Colonic mucosa (tissue), 4 donors: ENCODE results near the gene PRKCG. TPM values are rescaled to one million over a fixed set of nuclear protein-coding genes. Genes with fewer than 3 reads are reported as not detected.

Source experiments
- DNase-seq: peaks from one replicate; pipeline ENCODE4 v3.0.0-alpha.2; 2020
- H3K27ac ChIP-seq: fragments of 200-600 bp; one replicate; pipeline ENCODE4 v1.8.0; 2021
- H3K27me3 ChIP-seq: fragments of 200-600 bp; one replicate; pipeline ENCODE4 v1.8.0; 2021
- H3K36me3 ChIP-seq: fragments of 200-600 bp; one replicate; pipeline ENCODE4 v1.8.0; 2021
- H3K4me1 ChIP-seq: fragments of 200-600 bp; one replicate; pipeline ENCODE4 v1.8.0; 2021; ENCODE audit warnings: mild to moderate bottlenecking
- H3K4me3 ChIP-seq: fragments of 200-600 bp; one replicate; pipeline ENCODE4 v1.8.0; 2021
- H3K9ac ChIP-seq, 2 donors: one replicate each; pipeline ENCODE4 v1.7.0; 2013; ENCODE audit warnings: control low read depth in 2 of 2, low read depth in 2 of 2, low read length in 2 of 2
- H3K9me3 ChIP-seq: fragments of 200-600 bp; one replicate; pipeline ENCODE4 v1.8.0; 2021
- CTCF ChIP-seq: fragments of 200-600 bp; IDR thresholded peaks from one replicate; pipeline ENCODE4 v1.8.0; 2022; ENCODE audit warnings: antibody characterized with exemption, mild to moderate bottlenecking
- intact Hi-C: fragments of 100-400 bp; cut with DNase I; formaldehyde crosslinking; loops from one replicate; pipeline ENCODE4 v1.14.1; 2022
- total RNA-seq, 2 donors: library from RNA; stranded (reverse); fragmentation: NEBNext Ultra II Directional in 1 of 2; extraction: Animal tissue kit (Norgen Biotek cat#: 25700) in 1 of 2; gene quantifications; one replicate each; pipeline ENCODE4 v1.2.1, GENCODE V29; 2021
- donor health status: healthy.
- donor health status: DM: no; HTN: no; CAD: no.
- donor health status: DM: no; HTN: no; CAD: no.

PRKCG gene
- total RNA-seq, 2 donors from 2014 or later, result 0.08 to 0.22 TPM

DNA sequence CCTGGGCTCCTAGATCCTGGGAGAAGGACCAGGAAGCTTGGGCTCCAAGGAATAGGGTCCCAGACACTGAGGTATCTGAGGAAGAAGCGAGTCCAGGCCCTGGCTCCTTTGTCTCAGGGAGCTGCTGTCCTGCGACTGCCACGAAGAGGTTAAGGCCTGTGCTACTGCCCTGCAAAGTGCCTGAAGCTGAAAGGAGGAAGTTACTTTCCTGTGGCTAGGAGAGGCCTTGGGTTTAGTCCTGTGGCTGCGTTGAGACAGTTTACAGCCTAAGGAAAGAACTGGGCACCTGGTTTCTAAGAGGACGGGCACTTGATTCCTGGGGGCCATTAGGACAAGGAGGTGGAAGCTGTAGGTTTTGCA, 11.5 kb upstream of the PRKCG start:
- peak; percentile 70 for DNase-seq
- Histone ChIP-seq H3K4me3 (peak overlapping the region; percentile 26), H3K27ac (peak overlapping the region; percentile 67), H3K27me3 (no peaks in the 10 kb centered on the region), H3K9ac (peak overlapping the region; percentile 26 to 75), H3K4me1 (peaks cover 7% of the 10 kb centered on the region), H3K36me3 (peaks cover 6% of the 10 kb centered on the region), H3K9me3 (no peaks in the 10 kb centered on the region)
- no peak for TF ChIP-seq CTCF
- intact Hi-C loops, result no loop called here

GRCh38 chr19:53871454-53871853, 10.5 kb upstream of the PRKCG start:
- peaks cover 6% of the 10 kb centered on the region for H3K36me3 ChIP-seq
- no peak overlapping the region for H3K27ac ChIP-seq
- H3K9me3 ChIP-seq, result no peaks in the 10 kb centered on the region
- peaks cover 7% of the 10 kb centered on the region for H3K4me1 ChIP-seq
- no peak for TF ChIP-seq CTCF
- H3K4me3 ChIP-seq, result peak overlapping the region; percentile 26
- intact Hi-C loops, result no loop called here
- peak overlapping the region in 1 of 2 donors; percentile 43 for H3K9ac ChIP-seq
- no peak for DNase-seq
- no peaks in the 10 kb centered on the region for H3K27me3 ChIP-seq

GRCh38 chr19:53872762-53873161, 9.2 kb upstream of the PRKCG start:
- H3K4me3 ChIP-seq, result no peak overlapping the region
- no peak for DNase-seq
- H3K36me3 ChIP-seq, result peaks cover 6% of the 10 kb centered on the region
- no peaks in the 10 kb centered on the region for H3K27me3 ChIP-seq
- no peaks in the 10 kb centered on the region for H3K9me3 ChIP-seq
- H3K27ac ChIP-seq, result no peak overlapping the region
- H3K9ac ChIP-seq, result no peak overlapping the region
- no peak for TF ChIP-seq CTCF
- intact Hi-C loops, result no loop called here
- H3K4me1 ChIP-seq, result peaks cover 7% of the 10 kb centered on the region

DNA sequence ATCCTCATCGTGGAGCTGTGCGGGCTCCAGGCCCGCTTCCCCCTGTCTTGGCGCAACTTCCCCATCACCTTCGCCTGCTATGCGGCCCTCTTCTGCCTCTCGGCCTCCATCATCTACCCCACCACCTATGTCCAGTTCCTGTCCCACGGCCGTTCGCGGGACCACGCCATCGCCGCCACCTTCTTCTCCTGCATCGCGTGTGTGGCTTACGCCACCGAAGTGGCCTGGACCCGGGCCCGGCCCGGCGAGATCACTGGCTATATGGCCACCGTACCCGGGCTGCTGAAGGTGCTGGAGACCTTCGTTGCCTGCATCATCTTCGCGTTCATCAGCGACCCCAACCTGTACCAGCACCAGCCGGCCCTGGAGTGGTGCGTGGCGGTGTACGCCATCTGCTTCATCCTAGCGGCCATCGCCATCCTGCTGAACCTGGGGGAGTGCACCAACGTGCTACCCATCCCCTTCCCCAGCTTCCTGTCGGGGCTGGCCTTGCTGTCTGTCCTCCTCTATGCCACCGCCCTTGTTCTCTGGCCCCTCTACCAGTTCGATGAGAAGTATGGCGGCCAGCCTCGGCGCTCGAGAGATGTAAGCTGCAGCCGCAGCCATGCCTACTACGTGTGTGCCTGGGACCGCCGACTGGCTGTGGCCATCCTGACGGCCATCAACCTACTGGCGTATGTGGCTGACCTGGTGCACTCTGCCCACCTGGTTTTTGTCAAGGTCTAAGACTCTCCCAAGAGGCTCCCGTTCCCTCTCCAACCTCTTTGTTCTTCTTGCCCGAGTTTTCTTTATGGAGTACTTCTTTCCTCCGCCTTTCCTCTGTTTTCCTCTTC, 8.0 kb upstream of the PRKCG start:
- Histone ChIP-seq H3K27me3 (no peaks in the 10 kb centered on the region), H3K4me1 (peaks cover 7% of the 10 kb centered on the region), H3K9me3 (no peaks in the 10 kb centered on the region), H3K9ac (no peak overlapping the region), H3K4me3 (no peak overlapping the region), H3K36me3 (peaks cover 6% of the 10 kb centered on the region), H3K27ac (no peak overlapping the region)
- no peak for TF ChIP-seq CTCF
- intact Hi-C loops, result no loop called here
- DNase-seq, result no peak

DNA sequence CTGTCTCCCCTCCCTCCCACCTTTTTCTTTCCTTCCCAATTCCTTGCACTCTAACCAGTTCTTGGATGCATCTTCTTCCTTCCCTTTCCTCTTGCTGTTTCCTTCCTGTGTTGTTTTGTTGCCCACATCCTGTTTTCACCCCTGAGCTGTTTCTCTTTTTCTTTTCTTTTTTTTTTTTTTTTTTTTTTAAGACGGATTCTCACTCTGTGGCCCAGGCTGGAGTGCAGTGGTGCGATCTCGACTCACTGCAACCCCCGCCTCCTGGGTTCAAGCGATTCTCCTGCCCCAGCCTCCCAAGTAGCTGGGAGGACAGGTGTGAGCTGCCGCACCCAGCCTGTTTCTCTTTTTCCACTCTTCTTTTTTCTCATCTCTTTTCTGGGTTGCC, 7.4 kb upstream of the PRKCG start:
- TF ChIP-seq CTCF, result no peak
- DNase-seq, result no peak
- Histone ChIP-seq H3K9ac (no peak overlapping the region), H3K27ac (no peak overlapping the region), H3K36me3 (peaks cover 6% of the 10 kb centered on the region), H3K4me1 (peaks cover 7% of the 10 kb centered on the region), H3K9me3 (no peaks in the 10 kb centered on the region), H3K4me3 (no peak overlapping the region), H3K27me3 (peaks cover 2% of the 10 kb centered on the region)
- intact Hi-C loops, result no loop called here
